HEK293T (cell line): ENCODE data around the gene APPL2.

Source experiments
- ARNT ChIP-seq: fragments of 450-650 bp; IDR thresholded peaks from 2 replicates; pipeline ENCODE4 v1.6.1; 2017; ENCODE audit warnings: mild to moderate bottlenecking
- BHLHE40 ChIP-seq: fragments of 450-650 bp; IDR thresholded peaks from 2 replicates; pipeline ENCODE4 v1.6.1; 2016; ENCODE audit warnings: mild to moderate bottlenecking, moderate library complexity, borderline replicate concordance
- CTBP1 ChIP-seq: fragments of 450-650 bp; IDR thresholded peaks from 2 replicates; pipeline ENCODE4 v1.6.1; 2016; ENCODE audit warnings: borderline replicate concordance
- ELF4 ChIP-seq: fragments of 450-650 bp; IDR thresholded peaks from 2 replicates; pipeline ENCODE4 v1.6.1; 2017; ENCODE audit warnings: antibody characterized with exemption
- FOXA1 ChIP-seq: fragments of 450-650 bp; IDR thresholded peaks from 2 replicates; pipeline ENCODE4 v1.6.1; 2016; ENCODE audit warnings: mild to moderate bottlenecking
- FOXK2 ChIP-seq: fragments of 450-650 bp; IDR thresholded peaks from 2 replicates; pipeline ENCODE4 v1.6.1; 2016; ENCODE audit warnings: mild to moderate bottlenecking
- FOXM1 ChIP-seq: fragments of 450-650 bp; IDR thresholded peaks from 2 replicates; pipeline ENCODE4 v1.6.1; 2017; ENCODE audit warnings: mild to moderate bottlenecking, borderline replicate concordance
- HDGF ChIP-seq: fragments of 450-650 bp; IDR thresholded peaks from 2 replicates; pipeline ENCODE4 v1.6.1; 2017; ENCODE audit warnings: antibody characterized with exemption, borderline replicate concordance
- L3MBTL2 ChIP-seq: fragments of 450-650 bp; conservative IDR thresholded peaks from 2 replicates; pipeline ENCODE4 v1.6.1; 2016; ENCODE audit warnings: mild to moderate bottlenecking
- LEF1 ChIP-seq: fragments of 450-650 bp; IDR thresholded peaks from 2 replicates; pipeline ENCODE4 v1.6.1; 2017; ENCODE audit warnings: mild to moderate bottlenecking, borderline replicate concordance
- NFRKB ChIP-seq: fragments of 450-650 bp; IDR thresholded peaks from 2 replicates; pipeline ENCODE4 v1.6.1; 2016; ENCODE audit warnings: mild to moderate bottlenecking, moderate library complexity
- SP1 ChIP-seq: fragments of 450-650 bp; IDR thresholded peaks from 2 replicates; pipeline ENCODE4 v1.6.1; 2017
- SUZ12 ChIP-seq: fragments of 450-650 bp; IDR thresholded peaks from 2 replicates; pipeline ENCODE4 v1.6.1; 2016; ENCODE audit warnings: mild to moderate bottlenecking
- TARDBP ChIP-seq: fragments of 450-650 bp; IDR thresholded peaks from 2 replicates; pipeline ENCODE4 v1.6.1; 2016

- TF ChIP-seq TARDBP (no peak), ARNT (no peak), SP1 (no peak), FOXM1 (no peak), L3MBTL2 (no peak), SUZ12 (no peak), FOXA1 (no peak), BHLHE40 (no peak), CTBP1 (no peak), ELF4 (no peak), LEF1 (no peak), HDGF (no peak), NFRKB (no peak), FOXK2 (no peak)
Observed at GRCh38 chr12:105222284-105222655, 13.7 kb downstream of the APPL2 start.
